ENCODE results near the gene PUS1.

Gene PUS1

GRCh38 chr12:131916306-131917138 is 12.6 kb upstream of the PUS1 start:
- DNase-seq (ENCODE audit: low read depth), result no peak

DNA sequence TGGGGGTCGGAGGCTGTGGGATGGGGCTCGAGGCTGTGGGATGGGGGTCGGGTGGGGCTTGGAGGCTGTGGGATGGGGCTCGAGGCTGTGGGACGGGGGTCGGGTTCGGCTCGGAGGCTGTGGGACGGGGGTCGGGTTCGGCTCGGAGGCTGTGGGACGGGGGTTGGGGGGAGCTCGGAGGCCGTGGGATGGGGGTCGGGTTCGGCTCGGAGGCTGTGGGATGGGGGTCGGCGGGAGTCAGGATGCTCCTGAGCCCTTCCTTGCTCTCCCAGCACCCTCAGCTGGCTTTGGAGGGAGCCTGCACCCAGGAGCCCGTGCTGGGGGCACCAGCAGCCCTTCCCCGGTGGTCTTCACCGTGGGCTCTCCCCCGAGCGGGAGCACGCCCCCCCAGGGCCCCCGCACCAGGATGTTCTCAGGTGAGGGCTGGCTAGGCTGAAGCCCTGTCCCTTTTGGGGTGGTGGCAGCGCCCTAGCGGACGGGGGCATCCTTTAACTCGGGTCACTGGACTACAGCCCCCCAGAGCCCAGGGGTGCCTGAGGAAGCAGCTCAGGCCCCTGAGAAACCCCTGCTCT is 11.9 kb upstream of the PUS1 start:
- no peak for DNase-seq (ENCODE audit: low read depth)

DNA sequence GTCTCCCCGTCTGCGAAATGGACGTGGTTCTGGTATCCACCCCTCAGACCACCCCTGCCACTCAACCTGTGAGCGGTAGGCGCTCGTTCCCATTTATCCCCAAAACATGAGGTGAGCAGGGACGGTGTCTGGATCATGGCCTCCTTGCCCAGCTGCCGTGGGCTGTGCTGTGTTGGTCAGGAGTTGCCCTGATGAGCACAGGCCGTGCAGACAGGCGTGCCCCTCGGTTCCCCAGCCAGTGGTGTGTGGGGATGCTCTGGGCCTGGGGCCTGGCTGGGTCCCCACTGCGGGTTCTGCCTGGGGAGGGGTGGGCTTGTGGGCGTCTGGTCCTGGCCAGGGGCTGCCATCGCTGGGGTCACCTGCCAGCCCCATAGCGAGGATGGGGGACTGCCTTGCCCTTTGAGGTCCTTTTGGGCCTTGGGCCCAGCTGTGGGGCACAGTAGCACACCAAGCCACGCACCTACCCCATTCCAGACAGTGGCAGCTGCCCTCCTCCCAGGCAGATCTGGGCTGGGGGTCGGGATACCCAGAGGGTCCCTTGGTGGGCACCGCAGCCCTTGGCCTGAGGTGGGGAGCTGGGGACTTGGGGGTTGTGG is 11.3 kb upstream of the PUS1 start:
- DNase-seq (ENCODE audit: low read depth), result no peak

DNA sequence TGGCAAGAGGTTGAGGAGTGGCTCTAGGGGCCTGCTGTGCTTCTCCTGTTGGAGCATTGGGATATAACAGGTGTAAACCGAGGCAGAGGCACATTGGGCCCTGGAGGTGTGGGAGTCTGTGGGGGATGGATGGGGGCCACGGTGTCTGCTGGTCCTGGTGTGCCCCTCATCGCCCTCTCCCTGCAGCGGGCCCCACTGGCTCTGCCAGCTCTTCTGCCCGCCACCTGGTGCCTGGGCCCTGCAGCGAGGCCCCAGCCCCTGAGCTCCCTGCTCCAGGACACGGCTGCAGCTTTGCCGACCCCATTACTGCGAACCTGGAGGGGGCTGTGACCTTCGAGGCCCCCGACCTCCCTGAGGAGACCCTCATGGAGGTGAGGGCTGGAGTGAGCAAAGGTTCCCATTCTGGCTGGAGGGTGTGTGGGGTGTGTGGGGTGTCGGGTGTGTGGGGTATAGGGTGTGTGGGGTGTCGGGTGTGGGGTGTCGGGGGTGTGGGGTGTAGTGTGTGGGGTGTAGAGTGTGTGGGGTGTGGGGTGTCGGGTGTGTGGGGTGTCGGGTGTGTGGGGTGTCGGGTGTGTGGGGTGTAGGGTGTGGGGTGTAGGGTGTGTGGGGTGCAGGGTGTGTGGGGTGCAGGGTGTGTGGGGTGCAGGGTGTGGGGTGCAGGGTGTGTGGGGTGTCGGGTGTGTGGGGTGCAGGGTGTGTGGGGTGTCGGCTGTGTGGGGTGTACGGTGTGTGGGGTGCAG is 10.6 kb upstream of the PUS1 start:
- no peak for DNase-seq (ENCODE audit: low read depth)

GRCh38 chr12:131919051-131919347 is 10.1 kb upstream of the PUS1 start:
- DNase-seq (ENCODE audit: low read depth), result no peak

- DNase-seq (ENCODE audit: low read depth), result no peak
These were observed 9.5 kb upstream of the PUS1 start for GRCh38 chr12:131919366-131920156.

GRCh38 chr12:131920157-131920508 is 8.9 kb upstream of the PUS1 start:
- DNase-seq (ENCODE audit: low read depth), result no peak

- DNase-seq (ENCODE audit: low read depth), result no peak
These were observed 7.9 kb upstream of the PUS1 start for GRCh38 chr12:131920902-131921840.

DNA sequence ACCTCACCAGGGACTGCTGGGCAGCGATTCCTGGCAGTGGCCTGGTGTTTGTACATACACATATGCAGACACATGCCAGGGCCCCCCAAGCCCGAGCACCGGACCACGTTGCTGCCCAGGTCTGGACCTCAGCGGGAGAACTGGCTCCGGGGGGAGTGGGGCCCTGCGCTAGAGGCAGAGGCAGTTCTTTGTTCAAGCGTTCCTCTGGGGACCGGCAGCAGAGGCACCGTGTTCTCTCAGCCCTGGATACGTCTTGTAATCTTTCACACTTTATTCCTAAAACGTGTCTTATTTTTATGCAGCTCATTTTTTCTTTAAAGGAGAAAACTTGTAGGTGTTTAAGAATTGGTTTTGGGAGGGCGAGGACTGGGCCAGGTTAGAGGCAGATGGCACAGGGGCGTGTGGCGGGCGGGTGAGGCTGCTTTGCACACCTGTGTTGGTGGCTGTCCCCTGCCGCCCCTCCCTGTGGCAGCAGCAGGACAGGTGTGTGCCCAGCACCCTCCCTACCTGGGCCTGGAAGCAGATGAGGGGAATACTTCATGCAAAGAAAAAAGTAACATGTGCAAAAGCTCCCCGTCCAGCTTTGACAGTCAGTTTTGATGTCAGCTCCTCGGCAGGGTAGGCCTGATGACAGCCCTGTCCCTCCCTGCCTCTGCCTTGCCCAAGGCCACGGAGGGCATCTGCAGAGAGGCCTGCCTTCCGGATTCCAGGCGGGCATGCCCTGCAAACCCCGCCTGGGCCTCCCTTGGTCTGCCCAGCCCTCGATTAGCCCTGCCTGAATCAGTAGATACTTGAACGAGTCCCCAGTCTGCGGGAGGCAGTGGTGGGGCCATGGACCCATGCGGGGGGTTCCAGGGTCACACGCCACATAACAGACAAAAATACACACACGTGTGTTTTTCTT is 7.0 kb upstream of the PUS1 start:
- no peak for DNase-seq (ENCODE audit: low read depth)

DNA sequence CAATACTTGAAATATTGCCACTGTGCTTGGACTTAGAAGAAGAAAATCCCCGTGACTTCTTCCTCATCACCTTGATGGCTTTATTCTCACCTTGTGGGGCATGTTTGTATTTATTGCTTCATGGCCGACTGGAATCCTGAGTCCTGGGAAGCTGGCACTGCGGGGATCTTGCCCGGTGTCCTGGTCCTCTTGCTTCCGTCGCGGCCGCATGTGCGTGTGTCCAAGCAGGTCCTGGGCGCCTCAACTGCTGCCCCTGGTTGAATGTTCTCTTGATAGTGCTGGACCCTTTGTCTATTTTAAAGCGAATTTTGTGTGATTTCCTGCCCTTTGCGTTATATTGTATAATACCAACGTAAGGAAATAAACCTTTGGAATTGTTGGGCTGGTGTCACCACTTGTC is 6.3 kb upstream of the PUS1 start:
- DNase-seq (ENCODE audit: low read depth), result no peak

DNA sequence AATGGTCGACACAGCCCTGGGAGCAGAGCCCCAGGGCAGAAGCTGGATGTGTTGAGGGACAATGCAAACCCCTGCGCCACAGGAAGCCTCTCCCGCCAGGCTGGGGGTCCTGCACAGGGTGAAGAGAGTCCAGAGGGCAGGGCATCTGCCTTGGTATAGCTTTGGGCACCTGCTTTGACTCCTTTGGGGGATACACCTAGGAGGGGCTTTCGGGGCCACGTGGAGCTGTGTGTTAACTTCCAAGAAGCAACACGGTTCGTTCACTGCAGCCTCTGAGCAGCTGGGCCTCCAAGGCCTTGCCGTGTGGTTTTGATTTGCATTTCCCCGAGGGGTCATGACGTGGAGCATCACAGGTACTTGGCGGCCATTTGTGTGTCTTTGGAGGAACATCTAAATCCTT is 5.8 kb upstream of the PUS1 start:
- no peak for DNase-seq (ENCODE audit: low read depth)

GRCh38 chr12:131927110-131928079 is 1.7 kb upstream of the PUS1 start:
- no peak for DNase-seq (ENCODE audit: low read depth)

DNA sequence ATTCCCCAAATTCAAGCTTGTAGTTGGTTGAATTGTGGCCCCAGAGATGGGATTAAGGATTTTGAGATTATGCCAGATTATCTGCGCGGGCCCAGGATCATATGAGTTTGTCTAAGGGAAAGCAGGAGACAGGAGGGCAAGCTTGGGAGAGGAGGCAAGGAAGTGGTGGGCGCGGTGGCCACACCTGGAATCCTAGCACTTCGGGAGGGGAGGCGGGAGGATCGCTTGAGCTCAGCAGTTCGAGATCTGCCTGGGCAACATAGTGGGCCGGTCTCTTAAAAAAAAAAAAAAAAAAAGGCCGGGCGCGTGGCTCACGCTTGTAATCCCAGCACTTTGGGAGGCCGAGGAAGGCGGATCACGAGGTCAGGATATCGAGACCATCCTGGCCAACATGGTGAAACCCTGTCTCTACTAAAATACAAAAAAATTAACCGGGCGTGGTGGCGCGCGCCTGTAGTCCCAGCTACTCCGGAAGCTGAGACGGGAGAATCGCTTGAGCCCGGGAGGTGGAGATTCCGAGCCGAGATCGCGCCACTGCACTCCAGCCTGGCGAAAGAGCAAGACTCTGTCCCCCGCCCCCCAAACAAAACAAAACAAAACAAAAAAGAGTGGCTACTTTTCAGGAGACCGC is 881 bp upstream of the PUS1 start:
- DNase-seq (ENCODE audit: low read depth), result no peak

DNA sequence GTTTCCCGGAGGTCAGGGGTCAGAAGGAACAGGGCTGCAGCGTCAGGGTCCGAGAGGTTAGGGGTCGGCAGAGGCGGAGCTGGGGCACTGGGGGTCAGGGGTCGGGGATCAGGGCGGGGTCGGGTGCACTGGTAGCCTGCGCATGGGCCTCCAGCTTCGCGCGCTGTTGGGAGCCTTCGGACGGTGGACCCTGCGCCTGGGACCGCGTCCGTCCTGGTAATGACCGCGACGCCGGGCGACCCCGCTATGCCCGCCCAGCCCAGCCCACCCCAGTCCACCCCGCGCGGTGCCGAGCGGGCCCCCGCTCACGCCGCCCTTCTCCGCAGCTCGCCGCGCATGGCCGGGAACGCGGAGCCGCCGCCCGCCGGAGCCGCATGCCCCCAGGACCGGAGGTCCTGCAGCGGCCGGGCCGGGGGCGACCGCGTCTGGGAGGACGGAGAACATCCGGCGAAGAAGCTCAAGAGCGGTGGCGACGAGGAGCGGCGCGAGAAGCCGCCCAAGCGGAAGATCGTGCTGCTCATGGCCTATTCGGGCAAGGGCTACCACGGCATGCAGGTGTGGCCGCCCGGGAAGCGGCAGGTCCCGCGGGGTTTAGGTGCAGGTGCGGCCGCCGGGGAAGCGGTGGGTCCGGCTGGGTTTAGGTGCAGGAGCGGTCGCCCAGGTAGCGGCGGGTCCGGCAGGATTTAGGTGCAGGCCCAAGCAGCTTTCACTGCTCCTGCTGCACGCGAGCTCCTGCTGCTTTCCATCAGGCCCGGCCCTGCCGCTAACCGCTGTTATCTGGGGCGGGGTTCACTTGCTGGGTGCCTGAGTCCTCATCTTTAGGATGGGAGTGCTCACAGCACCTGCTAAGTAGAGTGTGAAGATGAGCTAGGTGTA is 743 bp downstream of the PUS1 start:
- no peak for DNase-seq (ENCODE audit: low read depth)

- no peak for DNase-seq (ENCODE audit: low read depth)
These were observed 1.4 kb downstream of the PUS1 start for GRCh38 chr12:131930510-131930909.

DNA sequence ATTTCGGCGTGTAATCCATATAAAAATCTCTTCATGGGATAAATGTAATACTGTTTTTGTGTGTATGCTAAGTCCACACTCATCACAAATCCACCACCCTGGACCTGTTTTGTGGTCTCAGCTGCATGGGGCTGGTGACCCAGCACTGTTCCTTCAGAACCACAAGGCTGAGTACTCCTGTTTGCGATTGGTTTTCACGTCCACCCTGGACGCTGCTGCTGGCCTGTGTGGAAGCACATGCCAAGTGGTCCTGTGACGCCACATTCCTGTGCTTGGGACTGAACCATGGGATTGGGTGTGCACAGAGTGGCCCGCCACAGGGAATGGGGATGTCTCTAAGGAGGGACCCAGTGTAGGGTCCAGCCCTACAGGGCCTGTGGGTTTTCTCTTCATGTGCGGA is 4.3 kb downstream of the PUS1 start:
- no peak for DNase-seq (ENCODE audit: low read depth)

GRCh38 chr12:131934535-131934934 is 5.5 kb downstream of the PUS1 start:
- DNase-seq (ENCODE audit: low read depth), result no peak
